Caco-2 (cell line): Measurements from ENCODE around the gene RIMS3. TPM values are rescaled to one million over a fixed set of nuclear protein-coding genes. Genes with fewer than 3 reads are reported as not detected.

ENCODE experiments used
- BruUV-seq: library from RNA; stranded (reverse); fragments of 400-500 nt; replicated peaks from 2 replicates; lab custom pipeline; 2021; lab: Mats Ljungman, UMichigan
- CTCF ChIA-PET: fragments of 300-600 bp; sonication (Branson Sonifier 250); formaldehyde crosslinking; loops from one replicate; lab custom pipeline; 2022; ENCODE audit warnings: antibody characterized with exemption; lab: Charles Lee
- POLR2A ChIA-PET: fragments of 300-600 bp; sonication (Branson Sonifier 250); formaldehyde crosslinking; loops from one replicate; lab custom pipeline; 2022; ENCODE audit warnings: antibody characterized with exemption; lab: Charles Lee
- DNase-seq, 2 experiments: peaks; one replicate each; pipeline versions ENCODE4 v3.0.0 to v3.0.0-alpha.2; 2020 to 2022
- H3K27me3 ChIP-seq: replicated peaks from 2 replicates; pipeline ENCODE4 v1.6.0; 2011; ENCODE audit warnings: low read length; ENCODE audit not compliant: control insufficient read depth, insufficient read depth
- H3K36me3 ChIP-seq: 2 replicates; pipeline ENCODE4 v1.5.1; 2011; ENCODE audit warnings: low read length; ENCODE audit not compliant: control insufficient read depth, insufficient read depth
- H3K4me1 ChIP-seq: fragments of 250-450 bp; sonication (Bioruptor Pico); 2 replicates; pipeline ENCODE4 v1.5.1; 2020; ENCODE audit warnings: mild to moderate bottlenecking
- H3K4me3 ChIP-seq: 2 replicates; pipeline ENCODE4 v1.5.1; 2011; ENCODE audit warnings: low read depth, mild to moderate bottlenecking, control low read depth, low read length
- H3K9me3 ChIP-seq: fragments of 250-450 bp; sonication (Bioruptor Pico); 2 replicates; pipeline ENCODE4 v1.5.1; 2020; ENCODE audit warnings: mild to moderate bottlenecking, moderate library complexity
- H3K27ac Mint-ChIP-seq: one replicate; pipeline ENCODE4 v1.8.0; 2022; ENCODE audit warnings: mixed read lengths; ENCODE audit not compliant: unreplicated experiment
- H3K27me3 Mint-ChIP-seq: one replicate; pipeline ENCODE4 v1.8.0; 2022; ENCODE audit warnings: mixed read lengths; ENCODE audit not compliant: insufficient read depth, unreplicated experiment
- H3K36me3 Mint-ChIP-seq: one replicate; pipeline ENCODE4 v1.8.0; 2022; ENCODE audit warnings: mild to moderate bottlenecking, mixed read lengths; ENCODE audit not compliant: insufficient read depth, unreplicated experiment
- H3K4me1 Mint-ChIP-seq: one replicate; pipeline ENCODE4 v1.8.0; 2022; ENCODE audit warnings: low read depth, mixed read lengths; ENCODE audit not compliant: unreplicated experiment
- H3K4me3 Mint-ChIP-seq: one replicate; pipeline ENCODE4 v1.8.0; 2022; ENCODE audit warnings: mild to moderate bottlenecking, moderate library complexity, mixed read lengths; ENCODE audit not compliant: unreplicated experiment
- H3K9me3 Mint-ChIP-seq: one replicate; pipeline ENCODE4 v1.8.0; 2022; ENCODE audit warnings: mixed read lengths; ENCODE audit not compliant: unreplicated experiment
- CTCF ChIP-seq, 2 experiments: fragments of 200-600 bp in 1 of 2; IDR thresholded peaks; 1 replicate in 1 of 2; 2 replicates in 1 of 2; pipeline versions ENCODE4 v1.5.1 to v1.8.0; 2011 to 2022; ENCODE audit warnings: antibody characterized with exemption in 1 of 2, control low read depth in 1 of 2, inconsistent platforms in 1 of 2, low read depth in 1 of 2, low read length in 1 of 2, mild to moderate bottlenecking in 1 of 2, moderate library complexity in 1 of 2; ENCODE audit not compliant: insufficient read depth in 1 of 2, severe bottlenecking in 1 of 2, unreplicated experiment in 1 of 2
- intact Hi-C: fragments of 100-400 bp; cut with micrococcal nuclease; formaldehyde crosslinking; loops from one replicate; pipeline ENCODE4 v1.10.0; 2022; ENCODE audit not compliant: unreplicated experiment
- total RNA-seq: library from RNA; stranded (reverse); gene quantifications from 2 replicates; pipeline ENCODE4 v1.2.3, GENCODE V29; 2022

The RIMS3 gene
- total RNA-seq, 1 experiment from 2014 or later = 3.1 TPM

GRCh38 chr1:40662864-40663263, 2.6 kb downstream of the RIMS3 start:
- no peak for DNase-seq
- Histone ChIP-seq H3K27me3 (no peaks in the 10 kb centered on the region), H3K36me3 (no peaks in the 10 kb centered on the region), H3K4me3 (no peak overlapping the region), H3K4me1 (no peaks in the 10 kb centered on the region), H3K9me3 (no peaks in the 10 kb centered on the region)
- Mint-ChIP-seq H3K9me3 (no peaks in the 10 kb centered on the region), H3K36me3 (no peaks in the 10 kb centered on the region), H3K4me1 (no peaks in the 10 kb centered on the region), H3K27me3 (no peaks in the 10 kb centered on the region), H3K27ac (no peak overlapping the region), H3K4me3 (no peak overlapping the region)
- no peak for TF ChIP-seq CTCF (IDR thresholded peaks at IDR 0.05; ENCODE audit: insufficient read depth in 1 of 2, low read depth in 1 of 2, low read length in 1 of 2, severe bottlenecking in 1 of 2, unreplicated experiment in 1 of 2)
- POLR2A ChIA-PET = no interaction called here
- CTCF ChIA-PET = no interaction called here
- intact Hi-C loops = no loop called here
- no TSS peak for BruUV-seq

- Mint-ChIP-seq H3K9me3 (no peaks in the 10 kb centered on the region), H3K4me3 (no peak overlapping the region), H3K4me1 (no peaks in the 10 kb centered on the region), H3K27ac (no peak overlapping the region), H3K27me3 (no peaks in the 10 kb centered on the region), H3K36me3 (no peaks in the 10 kb centered on the region)
- no peak for TF ChIP-seq CTCF (IDR thresholded peaks at IDR 0.05; ENCODE audit: insufficient read depth in 1 of 2, low read depth in 1 of 2, low read length in 1 of 2, severe bottlenecking in 1 of 2, unreplicated experiment in 1 of 2)
- no peaks in the 10 kb centered on the region for H3K36me3 ChIP-seq
- H3K27me3 ChIP-seq = no peaks in the 10 kb centered on the region
- no peaks in the 10 kb centered on the region for H3K4me1 ChIP-seq
- DNase-seq = no peak
- BruUV-seq = no TSS peak
- intact Hi-C loops = no loop called here
- no peak overlapping the region for H3K4me3 ChIP-seq
- ChIA-PET POLR2A (no interaction called here), CTCF (no interaction called here)
- no peaks in the 10 kb centered on the region for H3K9me3 ChIP-seq
Observed at GRCh38 chr1:40662151-40662550, 3.3 kb downstream of the RIMS3 start.

- no peak for TF ChIP-seq CTCF (IDR thresholded peaks at IDR 0.05; ENCODE audit: insufficient read depth in 1 of 2, low read depth in 1 of 2, low read length in 1 of 2, severe bottlenecking in 1 of 2, unreplicated experiment in 1 of 2)
- H3K27me3 ChIP-seq = no peaks in the 10 kb centered on the region
- H3K9me3 ChIP-seq = no peaks in the 10 kb centered on the region
- Mint-ChIP-seq H3K27me3 (no peaks in the 10 kb centered on the region), H3K36me3 (no peaks in the 10 kb centered on the region), H3K4me1 (no peaks in the 10 kb centered on the region), H3K4me3 (no peak overlapping the region), H3K27ac (no peak overlapping the region), H3K9me3 (no peaks in the 10 kb centered on the region)
- no peak for DNase-seq
- intact Hi-C loops = no loop called here
- H3K36me3 ChIP-seq = no peaks in the 10 kb centered on the region
- POLR2A ChIA-PET = no interaction called here
- CTCF ChIA-PET = no interaction called here
- BruUV-seq = no TSS peak
- H3K4me3 ChIP-seq = no peak overlapping the region
- no peaks in the 10 kb centered on the region for H3K4me1 ChIP-seq
Observed at GRCh38 chr1:40661678-40662077, 3.8 kb downstream of the RIMS3 start.
